ENCODE measurements around the gene OR52N2.

DNA sequence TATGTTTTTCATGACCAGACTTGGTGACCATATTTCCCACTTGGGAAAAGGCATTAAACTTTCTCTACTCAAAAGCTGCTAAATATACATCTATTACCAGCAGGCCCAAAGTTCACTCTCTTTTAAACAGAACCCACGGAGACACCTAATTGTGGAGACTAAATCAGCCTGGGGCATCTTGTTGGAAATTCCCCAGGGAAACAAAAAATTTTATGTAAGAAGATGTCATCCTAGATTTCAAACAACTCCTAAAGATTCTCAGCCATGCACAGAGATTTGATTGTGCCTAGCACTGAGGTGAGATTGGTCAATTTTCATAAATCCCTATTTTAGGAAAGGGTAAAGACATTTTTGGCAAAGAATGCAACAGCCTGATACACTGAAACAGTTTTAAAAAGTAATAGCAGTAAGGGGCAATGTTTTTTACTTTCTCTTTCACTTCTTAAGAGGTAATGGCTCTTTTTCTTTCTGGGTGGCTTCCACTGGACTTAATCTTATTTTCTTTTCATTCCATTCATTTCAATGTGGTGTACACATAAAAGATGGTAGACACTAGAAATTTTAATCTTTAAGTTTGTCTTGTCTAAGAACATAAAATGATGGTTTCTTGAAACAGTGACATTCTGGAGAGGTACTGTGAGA is 9.6 kb downstream of the OR52N2 start:
- TF ChIP-seq, protein P1, sequence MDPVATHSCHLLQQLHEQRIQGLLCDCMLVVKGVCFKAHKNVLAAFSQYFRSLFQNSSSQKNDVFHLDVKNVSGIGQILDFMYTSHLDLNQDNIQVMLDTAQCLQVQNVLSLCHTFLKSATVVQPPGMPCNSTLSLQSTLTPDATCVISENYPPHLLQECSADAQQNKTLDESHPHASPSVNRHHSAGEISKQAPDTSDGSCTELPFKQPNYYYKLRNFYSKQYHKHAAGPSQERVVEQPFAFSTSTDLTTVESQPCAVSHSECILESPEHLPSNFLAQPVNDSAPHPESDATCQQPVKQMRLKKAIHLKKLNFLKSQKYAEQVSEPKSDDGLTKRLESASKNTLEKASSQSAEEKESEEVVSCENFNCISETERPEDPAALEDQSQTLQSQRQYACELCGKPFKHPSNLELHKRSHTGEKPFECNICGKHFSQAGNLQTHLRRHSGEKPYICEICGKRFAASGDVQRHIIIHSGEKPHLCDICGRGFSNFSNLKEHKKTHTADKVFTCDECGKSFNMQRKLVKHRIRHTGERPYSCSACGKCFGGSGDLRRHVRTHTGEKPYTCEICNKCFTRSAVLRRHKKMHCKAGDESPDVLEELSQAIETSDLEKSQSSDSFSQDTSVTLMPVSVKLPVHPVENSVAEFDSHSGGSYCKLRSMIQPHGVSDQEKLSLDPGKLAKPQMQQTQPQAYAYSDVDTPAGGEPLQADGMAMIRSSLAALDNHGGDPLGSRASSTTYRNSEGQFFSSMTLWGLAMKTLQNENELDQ (tag by site-specific recombination; IDR thresholded peaks at IDR 0.05; ENCODE audit: low read depth) = no peak
- TF ChIP-seq ZNF23 (tag by site-specific recombination; IDR thresholded peaks at IDR 0.05; ENCODE audit: borderline replicate concordance) = no peak
